Spleen (tissue), 7 donors: ENCODE measurements around the gene PDLIM5.

Source experiments
- CTCF ChIP-seq, 11 experiments: fragments of 200-600 bp in 7 of 11; fragments of 450-650 bp in 4 of 11; sonication (generic) in 4 of 11; IDR thresholded peaks in 8 of 11; conservative IDR thresholded peaks in 3 of 11; 1 replicate in 7 of 11; 2 replicates in 4 of 11; pipeline versions ENCODE4 v1.4.0 to v1.8.0; 2016 to 2021; ENCODE audit warnings: antibody characterized with exemption in 11 of 11, inconsistent platforms in 4 of 11, mild to moderate bottlenecking in 1 of 11
- POLR2A ChIP-seq, 3 donors: fragments of 450-650 bp; IDR thresholded peaks; one replicate each; pipeline ENCODE4 v1.5.1; 2017; ENCODE audit warnings: antibody characterized with exemption in 3 of 3, mild to moderate bottlenecking in 1 of 3
- donor health status: DM: no; HTN: no; CAD: no; lungs with moderate emphysema.
- donor health status: DM: no; HTN: no; CAD: no.
- donor health status: DM: no; HTN: no; CAD: no.

- TF ChIP-seq CTCF (IDR thresholded peaks at IDR 0.05 in 8 of 11, conservative IDR thresholded peaks at IDR 0.05 in 3 of 11) (no peak), POLR2A (IDR thresholded peaks at IDR 0.05) (no peak)
These were observed 43.7 kb downstream of the PDLIM5 start for GRCh38 chr4:94495408-94495807.
